HEK293 (cell line): ENCODE results near the gene KCNQ1.

Experiments used
- CTCF ChIA-PET: fragments of 350-600 bp; formaldehyde crosslinking; extraction: SDS; loops from one replicate; lab custom pipeline; 2021; ENCODE audit warnings: antibody characterized with exemption; lab: Yijun Ruan, JAX
- POLR2A ChIA-PET: fragments of 300-600 bp; formaldehyde crosslinking; extraction: SDS; loops from one replicate; lab custom pipeline; 2020; ENCODE audit warnings: antibody characterized with exemption, inconsistent platforms; lab: Yijun Ruan, JAX
- H3K27ac ChIP-seq: fragments of 200-500 bp; sonication (Bioruptor generic); 2 replicates; pipeline ENCODE4 v1.5.1; 2014; ENCODE audit warnings: low read depth, low read length, control low read depth, inconsistent platforms; ENCODE audit errors: extremely low read depth
- H3K36me3 ChIP-seq, 2 experiments: fragments of 200-500 bp in 1 of 2; sonication (Bioruptor generic) in 1 of 2; 1 replicate in 1 of 2; 2 replicates in 1 of 2; pipeline ENCODE4 v1.5.1; 2014 to 2017; ENCODE audit warnings: inconsistent platforms in 2 of 2, low read length in 2 of 2; ENCODE audit not compliant: control insufficient read depth in 2 of 2, insufficient read depth in 1 of 2
- H3K4me1 ChIP-seq: fragments of 200-500 bp; sonication (Bioruptor generic); 2 replicates; pipeline ENCODE4 v1.5.1; 2014; ENCODE audit warnings: mild to moderate bottlenecking, low read length, inconsistent platforms; ENCODE audit not compliant: control insufficient read depth, insufficient read depth
- H3K4me3 ChIP-seq: 2 replicates; pipeline ENCODE4 v1.5.1; 2011; ENCODE audit warnings: low read depth, mild to moderate bottlenecking, control low read depth, low read length, moderate library complexity
- H3K9me3 ChIP-seq: fragments of 200-500 bp; sonication (Bioruptor generic); 2 replicates; pipeline ENCODE4 v1.5.1; 2014; ENCODE audit warnings: low read depth, low read length, inconsistent platforms; ENCODE audit not compliant: control insufficient read depth, insufficient read depth
- GLIS1 ChIP-seq: fragments of 450-650 bp; formaldehyde crosslinking; IDR thresholded peaks from 2 replicates; pipeline ENCODE4 v1.5.1; 2016; ENCODE audit warnings: missing biosample characterization, missing genetic modification characterization
- HOXC10 ChIP-seq: sonication (generic); formaldehyde crosslinking; IDR thresholded peaks from 2 replicates; pipeline ENCODE4 v1.8.1; 2023; ENCODE audit warnings: mild to moderate bottlenecking, missing genetic modification reagents
- KLF16 ChIP-seq: fragments of 450-650 bp; formaldehyde crosslinking; IDR thresholded peaks from 2 replicates; pipeline ENCODE4 v1.5.1; 2017; ENCODE audit warnings: missing biosample characterization, missing genetic modification characterization
- KLF9 ChIP-seq: fragments of 450-650 bp; formaldehyde crosslinking; IDR thresholded peaks from 2 replicates; pipeline ENCODE4 v1.5.1; 2016; ENCODE audit warnings: missing biosample characterization, missing genetic modification characterization, low read depth
- OVOL3 ChIP-seq: fragments of 450-650 bp; formaldehyde crosslinking; IDR thresholded peaks from 2 replicates; pipeline ENCODE4 v1.5.1; 2016; ENCODE audit warnings: missing biosample characterization, missing genetic modification characterization
- REPIN1 ChIP-seq: fragments of 450-650 bp; formaldehyde crosslinking; IDR thresholded peaks from 2 replicates; pipeline ENCODE4 v1.5.1; 2017; ENCODE audit warnings: missing biosample characterization, missing genetic modification characterization, low read depth
- SP3 ChIP-seq: fragments of 450-650 bp; formaldehyde crosslinking; IDR thresholded peaks from 2 replicates; pipeline ENCODE4 v1.5.1; 2016; ENCODE audit warnings: missing biosample characterization, missing genetic modification characterization
- YY1 ChIP-seq: fragments of 450-650 bp; formaldehyde crosslinking; IDR thresholded peaks from 2 replicates; pipeline ENCODE4 v1.5.1; 2018; ENCODE audit warnings: missing biosample characterization, missing genetic modification characterization
- ZBTB17 ChIP-seq: fragments of 450-650 bp; formaldehyde crosslinking; IDR thresholded peaks from 2 replicates; pipeline ENCODE4 v1.5.1; 2016; ENCODE audit warnings: missing biosample characterization, missing genetic modification characterization
- ZNF138 ChIP-seq: fragments of 450-650 bp; formaldehyde crosslinking; IDR thresholded peaks from 2 replicates; pipeline ENCODE4 v1.5.1; 2016; ENCODE audit warnings: missing biosample characterization, missing genetic modification characterization, borderline replicate concordance
- ZNF239 ChIP-seq: fragments of 450-650 bp; formaldehyde crosslinking; IDR thresholded peaks from 2 replicates; pipeline ENCODE4 v1.5.1; 2016; ENCODE audit warnings: missing biosample characterization, missing genetic modification characterization
- ZNF423 ChIP-seq: fragments of 450-650 bp; formaldehyde crosslinking; IDR thresholded peaks from 2 replicates; pipeline ENCODE4 v1.5.1; 2016; ENCODE audit warnings: missing biosample characterization, missing genetic modification characterization
- ZNF510 ChIP-seq: fragments of 450-650 bp; formaldehyde crosslinking; IDR thresholded peaks from 2 replicates; pipeline ENCODE4 v1.5.1; 2018; ENCODE audit warnings: mild to moderate bottlenecking, missing genetic modification characterization, missing biosample characterization; ENCODE audit not compliant: insufficient replicate concordance
- ZNF544 ChIP-seq: fragments of 450-650 bp; formaldehyde crosslinking; IDR thresholded peaks from 2 replicates; pipeline ENCODE4 v1.5.0; 2017; ENCODE audit warnings: missing biosample characterization, missing genetic modification characterization
- ZNF561 ChIP-seq: fragments of 450-650 bp; IDR thresholded peaks from 2 replicates; pipeline ENCODE4 v1.5.1; 2018; ENCODE audit warnings: missing biosample characterization, missing genetic modification characterization, borderline replicate concordance
- ZNF624 ChIP-seq: fragments of 450-650 bp; formaldehyde crosslinking; IDR thresholded peaks from 2 replicates; pipeline ENCODE4 v1.5.1; 2017; ENCODE audit warnings: missing biosample characterization, missing genetic modification characterization
- ZNF777 ChIP-seq: fragments of 450-650 bp; formaldehyde crosslinking; IDR thresholded peaks from 2 replicates; pipeline ENCODE4 v1.5.1; 2017; ENCODE audit warnings: missing biosample characterization, missing genetic modification characterization, borderline replicate concordance
- TF ChIP-seq, protein P1 (sequence below): fragments of 450-650 bp; formaldehyde crosslinking; IDR thresholded peaks from 2 replicates; pipeline ENCODE4 v1.5.1; 2016; ENCODE audit warnings: missing biosample characterization, missing genetic modification characterization
- TF ChIP-seq, protein P2 (sequence below): fragments of 450-650 bp; formaldehyde crosslinking; IDR thresholded peaks from 2 replicates; pipeline ENCODE4 v1.5.1; 2016; ENCODE audit warnings: missing biosample characterization, missing genetic modification characterization, borderline replicate concordance
- TF ChIP-seq, protein P3 (sequence below): fragments of 450-650 bp; formaldehyde crosslinking; IDR thresholded peaks from 2 replicates; pipeline ENCODE4; 2016; ENCODE audit warnings: missing biosample characterization, missing genetic modification characterization
- TF ChIP-seq, protein P4 (sequence below): fragments of 450-650 bp; formaldehyde crosslinking; IDR thresholded peaks from 2 replicates; pipeline ENCODE4 v1.5.0; 2017; ENCODE audit warnings: missing biosample characterization, missing genetic modification characterization, borderline replicate concordance
- TF ChIP-seq, protein P5 (sequence below): fragments of 450-650 bp; formaldehyde crosslinking; IDR thresholded peaks from 2 replicates; pipeline ENCODE4 v1.5.1; 2017; ENCODE audit warnings: missing biosample characterization, missing genetic modification characterization

KCNQ1 gene

DNA sequence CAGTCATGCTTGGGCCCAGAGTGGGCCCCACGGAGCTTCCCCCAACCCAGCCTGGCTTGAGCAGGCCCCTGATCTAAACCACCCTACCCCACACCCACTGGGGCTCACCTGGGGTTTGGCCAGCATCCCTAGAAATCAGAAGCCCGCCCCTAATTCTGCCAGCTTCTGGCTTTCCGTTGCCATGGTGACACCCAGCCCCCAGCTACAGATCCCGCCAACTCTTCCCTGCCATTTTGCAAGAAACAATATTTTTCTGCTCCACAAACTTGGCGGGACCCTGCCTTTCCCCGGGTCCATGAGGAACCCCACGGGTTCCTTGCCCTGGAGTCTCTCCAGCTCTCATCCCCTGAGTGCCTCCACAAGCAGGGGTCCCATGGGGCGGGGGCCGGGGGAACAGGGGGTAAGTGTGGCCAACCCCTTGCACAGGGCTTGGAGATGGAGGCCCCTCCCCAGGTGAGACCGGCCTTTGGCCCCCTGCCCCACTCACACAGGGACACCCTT is 350.7 kb downstream of the KCNQ1 start (continued):
- TF ChIP-seq ZBTB17: no peak
- TF ChIP-seq REPIN1: no peak
- TF ChIP-seq HOXC10 (CRISPR knock-in tag): no peak
- no peak for TF ChIP-seq ZNF423 (tag by site-specific recombination)
- no peak for TF ChIP-seq SP3 (tag by site-specific recombination)
- no peak for TF ChIP-seq OVOL3 (tag by site-specific recombination)

DNA sequence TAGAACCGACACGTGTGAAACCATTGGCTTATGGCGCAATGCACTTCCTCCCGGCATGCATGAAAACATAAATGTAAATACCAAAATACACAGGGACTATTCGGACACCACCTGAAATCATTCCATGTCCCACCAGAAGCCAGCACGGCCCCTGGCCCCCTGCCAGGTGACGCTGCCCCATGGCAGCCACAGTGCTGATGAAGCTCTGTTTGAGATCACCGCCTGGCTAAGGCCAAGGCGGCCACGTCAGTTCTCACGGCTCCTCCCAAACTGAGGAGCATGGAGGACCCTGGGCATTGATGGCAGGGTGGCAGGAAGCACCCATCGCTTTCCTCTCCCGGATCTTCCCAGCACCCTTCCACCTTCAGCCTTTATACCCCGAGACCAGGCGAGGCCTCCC is 351.3 kb downstream of the KCNQ1 start:
- CTCF ChIA-PET: no interaction called here
- Histone ChIP-seq H3K9me3 (no peaks in the 10 kb centered on the region), H3K4me1 (no peaks in the 10 kb centered on the region), H3K36me3 (no peaks in the 10 kb centered on the region), H3K27ac (no peak overlapping the region), H3K4me3 (no peak overlapping the region)
- POLR2A ChIA-PET: no interaction called here
- TF ChIP-seq, protein P1, sequence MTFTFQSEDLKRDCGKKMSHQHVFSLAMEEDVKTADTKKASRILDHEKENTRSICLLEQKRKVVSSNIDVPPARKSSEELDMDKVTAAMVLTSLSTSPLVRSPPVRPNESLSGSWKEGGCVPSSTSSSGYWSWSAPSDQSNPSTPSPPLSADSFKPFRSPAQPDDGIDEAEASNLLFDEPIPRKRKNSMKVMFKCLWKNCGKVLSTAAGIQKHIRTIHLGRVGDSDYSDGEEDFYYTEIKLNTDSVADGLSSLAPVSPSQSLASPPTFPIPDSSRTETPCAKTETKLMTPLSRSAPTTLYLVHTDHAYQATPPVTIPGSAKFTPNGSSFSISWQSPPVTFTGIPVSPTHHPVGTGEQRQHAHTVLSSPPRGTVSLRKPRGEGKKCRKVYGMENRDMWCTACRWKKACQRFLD: no peak
- no peak for TF ChIP-seq KLF9 (tag by site-specific recombination)
- TF ChIP-seq, protein P2, sequence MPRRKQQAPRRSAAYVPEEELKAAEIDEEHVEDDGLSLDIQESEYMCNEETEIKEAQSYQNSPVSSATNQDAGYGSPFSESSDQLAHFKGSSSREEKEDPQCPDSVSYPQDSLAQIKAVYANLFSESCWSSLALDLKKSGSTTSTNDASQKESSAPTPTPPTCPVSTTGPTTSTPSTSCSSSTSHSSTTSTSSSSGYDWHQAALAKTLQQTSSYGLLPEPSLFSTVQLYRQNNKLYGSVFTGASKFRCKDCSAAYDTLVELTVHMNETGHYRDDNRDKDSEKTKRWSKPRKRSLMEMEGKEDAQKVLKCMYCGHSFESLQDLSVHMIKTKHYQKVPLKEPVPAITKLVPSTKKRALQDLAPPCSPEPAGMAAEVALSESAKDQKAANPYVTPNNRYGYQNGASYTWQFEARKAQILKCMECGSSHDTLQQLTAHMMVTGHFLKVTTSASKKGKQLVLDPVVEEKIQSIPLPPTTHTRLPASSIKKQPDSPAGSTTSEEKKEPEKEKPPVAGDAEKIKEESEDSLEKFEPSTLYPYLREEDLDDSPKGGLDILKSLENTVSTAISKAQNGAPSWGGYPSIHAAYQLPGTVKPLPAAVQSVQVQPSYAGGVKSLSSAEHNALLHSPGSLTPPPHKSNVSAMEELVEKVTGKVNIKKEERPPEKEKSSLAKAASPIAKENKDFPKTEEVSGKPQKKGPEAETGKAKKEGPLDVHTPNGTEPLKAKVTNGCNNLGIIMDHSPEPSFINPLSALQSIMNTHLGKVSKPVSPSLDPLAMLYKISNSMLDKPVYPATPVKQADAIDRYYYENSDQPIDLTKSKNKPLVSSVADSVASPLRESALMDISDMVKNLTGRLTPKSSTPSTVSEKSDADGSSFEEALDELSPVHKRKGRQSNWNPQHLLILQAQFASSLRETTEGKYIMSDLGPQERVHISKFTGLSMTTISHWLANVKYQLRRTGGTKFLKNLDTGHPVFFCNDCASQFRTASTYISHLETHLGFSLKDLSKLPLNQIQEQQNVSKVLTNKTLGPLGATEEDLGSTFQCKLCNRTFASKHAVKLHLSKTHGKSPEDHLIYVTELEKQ (tag by site-specific recombination): no peak

DNA sequence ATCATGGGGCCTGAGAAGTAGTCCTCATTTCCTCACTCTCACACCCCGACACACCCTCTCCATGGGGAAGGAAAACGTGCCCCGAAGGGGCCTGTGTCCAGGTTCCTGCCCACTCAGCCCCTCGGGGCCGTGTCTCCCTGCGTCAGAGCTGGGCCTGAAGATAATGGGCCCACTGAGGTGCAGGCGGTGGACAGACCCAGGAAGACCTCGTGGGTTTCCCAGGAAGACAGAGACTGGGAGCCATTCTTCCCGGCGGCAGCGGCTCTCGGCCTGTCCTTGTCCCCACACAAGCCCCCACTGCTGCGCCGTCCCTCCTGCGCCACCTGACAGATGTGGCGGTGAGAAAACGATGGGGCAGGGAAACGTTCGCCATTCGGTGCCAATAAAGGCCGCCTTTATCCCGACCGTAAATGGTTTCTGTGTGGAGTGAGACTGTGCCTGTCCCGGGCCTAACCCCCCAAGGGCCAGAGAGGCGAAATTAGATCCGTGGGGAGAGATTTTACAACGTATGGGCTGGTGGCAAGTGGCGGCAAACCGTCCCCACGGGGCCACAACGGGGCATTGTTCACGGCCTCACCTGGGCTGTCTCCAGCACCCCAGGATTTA is 351.8 kb downstream of the KCNQ1 start:
- Histone ChIP-seq H3K9me3 (no peaks in the 10 kb centered on the region), H3K36me3 (no peaks in the 10 kb centered on the region), H3K4me3 (no peak overlapping the region), H3K27ac (no peak overlapping the region), H3K4me1 (no peaks in the 10 kb centered on the region)
- ChIA-PET POLR2A (no interaction called here), CTCF (no interaction called here)
- TF ChIP-seq, protein P3, sequence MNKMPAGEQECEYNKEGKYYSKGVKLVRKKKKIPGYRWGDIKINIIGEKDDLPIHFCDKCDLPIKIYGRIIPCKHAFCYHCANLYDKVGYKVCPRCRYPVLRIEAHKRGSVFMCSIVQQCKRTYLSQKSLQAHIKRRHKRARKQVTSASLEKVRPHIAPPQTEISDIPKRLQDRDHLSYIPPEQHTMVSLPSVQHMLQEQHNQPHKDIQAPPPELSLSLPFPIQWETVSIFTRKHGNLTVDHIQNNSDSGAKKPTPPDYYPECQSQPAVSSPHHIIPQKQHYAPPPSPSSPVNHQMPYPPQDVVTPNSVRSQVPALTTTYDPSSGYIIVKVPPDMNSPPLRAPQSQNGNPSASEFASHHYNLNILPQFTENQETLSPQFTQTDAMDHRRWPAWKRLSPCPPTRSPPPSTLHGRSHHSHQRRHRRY (tag by site-specific recombination): no peak
- no peak for TF ChIP-seq ZNF510 (tag by site-specific recombination)
- TF ChIP-seq ZNF777 (tag by site-specific recombination): no peak
- TF ChIP-seq GLIS1 (tag by site-specific recombination): no peak
- TF ChIP-seq ZNF239 (tag by site-specific recombination): no peak
- no peak for TF ChIP-seq YY1 (tag by site-specific recombination)
- no peak for TF ChIP-seq ZNF423 (tag by site-specific recombination)
- TF ChIP-seq, protein P4, sequence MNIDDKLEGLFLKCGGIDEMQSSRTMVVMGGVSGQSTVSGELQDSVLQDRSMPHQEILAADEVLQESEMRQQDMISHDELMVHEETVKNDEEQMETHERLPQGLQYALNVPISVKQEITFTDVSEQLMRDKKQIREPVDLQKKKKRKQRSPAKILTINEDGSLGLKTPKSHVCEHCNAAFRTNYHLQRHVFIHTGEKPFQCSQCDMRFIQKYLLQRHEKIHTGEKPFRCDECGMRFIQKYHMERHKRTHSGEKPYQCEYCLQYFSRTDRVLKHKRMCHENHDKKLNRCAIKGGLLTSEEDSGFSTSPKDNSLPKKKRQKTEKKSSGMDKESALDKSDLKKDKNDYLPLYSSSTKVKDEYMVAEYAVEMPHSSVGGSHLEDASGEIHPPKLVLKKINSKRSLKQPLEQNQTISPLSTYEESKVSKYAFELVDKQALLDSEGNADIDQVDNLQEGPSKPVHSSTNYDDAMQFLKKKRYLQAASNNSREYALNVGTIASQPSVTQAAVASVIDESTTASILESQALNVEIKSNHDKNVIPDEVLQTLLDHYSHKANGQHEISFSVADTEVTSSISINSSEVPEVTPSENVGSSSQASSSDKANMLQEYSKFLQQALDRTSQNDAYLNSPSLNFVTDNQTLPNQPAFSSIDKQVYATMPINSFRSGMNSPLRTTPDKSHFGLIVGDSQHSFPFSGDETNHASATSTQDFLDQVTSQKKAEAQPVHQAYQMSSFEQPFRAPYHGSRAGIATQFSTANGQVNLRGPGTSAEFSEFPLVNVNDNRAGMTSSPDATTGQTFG (tag by site-specific recombination): no peak
- no peak for TF ChIP-seq KLF16 (tag by site-specific recombination)
- TF ChIP-seq, protein P5, sequence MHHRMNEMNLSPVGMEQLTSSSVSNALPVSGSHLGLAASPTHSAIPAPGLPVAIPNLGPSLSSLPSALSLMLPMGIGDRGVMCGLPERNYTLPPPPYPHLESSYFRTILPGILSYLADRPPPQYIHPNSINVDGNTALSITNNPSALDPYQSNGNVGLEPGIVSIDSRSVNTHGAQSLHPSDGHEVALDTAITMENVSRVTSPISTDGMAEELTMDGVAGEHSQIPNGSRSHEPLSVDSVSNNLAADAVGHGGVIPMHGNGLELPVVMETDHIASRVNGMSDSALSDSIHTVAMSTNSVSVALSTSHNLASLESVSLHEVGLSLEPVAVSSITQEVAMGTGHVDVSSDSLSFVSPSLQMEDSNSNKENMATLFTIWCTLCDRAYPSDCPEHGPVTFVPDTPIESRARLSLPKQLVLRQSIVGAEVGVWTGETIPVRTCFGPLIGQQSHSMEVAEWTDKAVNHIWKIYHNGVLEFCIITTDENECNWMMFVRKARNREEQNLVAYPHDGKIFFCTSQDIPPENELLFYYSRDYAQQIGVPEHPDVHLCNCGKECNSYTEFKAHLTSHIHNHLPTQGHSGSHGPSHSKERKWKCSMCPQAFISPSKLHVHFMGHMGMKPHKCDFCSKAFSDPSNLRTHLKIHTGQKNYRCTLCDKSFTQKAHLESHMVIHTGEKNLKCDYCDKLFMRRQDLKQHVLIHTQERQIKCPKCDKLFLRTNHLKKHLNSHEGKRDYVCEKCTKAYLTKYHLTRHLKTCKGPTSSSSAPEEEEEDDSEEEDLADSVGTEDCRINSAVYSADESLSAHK (tag by site-specific recombination): no peak
- no peak for TF ChIP-seq ZNF561 (tag by site-specific recombination)
- TF ChIP-seq ZNF624 (tag by site-specific recombination): no peak
- TF ChIP-seq ZNF138 (tag by site-specific recombination): no peak
- TF ChIP-seq ZNF544 (tag by site-specific recombination): no peak
